Cardiac fibroblast (primary cell): ENCODE data around the gene SOX4.

Experiments
- DNase-seq, 2 donors: peaks; one replicate each; pipeline versions ENCODE4 v3.0.0 to v3.0.0-alpha.2; 2010; ENCODE audit warnings: low read depth in 2 of 2
- H3K4me3 ChIP-seq, 2 donors: replicated peaks in 1 of 2; 1 replicate in 1 of 2; 2 replicates in 1 of 2; pipeline ENCODE4 v1.5.1; 2011; ENCODE audit warnings: low read depth in 2 of 2, low read length in 2 of 2, mild to moderate bottlenecking in 2 of 2, moderate library complexity in 1 of 2
- TF ChIP-seq, protein P1 (sequence below): IDR thresholded peaks from one replicate; pipeline ENCODE4 v1.5.1; 2011; ENCODE audit warnings: low read depth, mild to moderate bottlenecking, low read length, inconsistent platforms

The SOX4 gene

DNA sequence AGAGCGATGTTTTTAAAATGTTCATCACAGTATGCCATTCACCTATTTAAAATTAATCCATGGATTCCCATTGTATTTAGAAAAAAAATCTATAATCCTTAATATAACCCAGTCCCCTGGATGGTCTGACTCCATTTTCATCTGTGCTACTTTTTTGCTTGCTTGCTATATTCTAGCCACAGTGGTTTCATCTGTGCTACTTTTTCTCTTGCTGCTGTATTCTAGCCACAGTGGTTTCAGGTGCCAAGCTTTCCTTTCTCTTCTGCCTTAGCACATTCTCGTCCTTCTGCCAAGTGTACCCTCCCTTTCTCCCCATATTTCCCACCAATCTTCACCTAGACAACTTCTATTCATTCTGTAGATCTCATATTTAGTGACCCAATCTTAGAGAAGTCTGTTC lies 33.3 kb upstream of the SOX4 start:
- H3K4me3 ChIP-seq: no peak overlapping the region
- TF ChIP-seq, protein P1, sequence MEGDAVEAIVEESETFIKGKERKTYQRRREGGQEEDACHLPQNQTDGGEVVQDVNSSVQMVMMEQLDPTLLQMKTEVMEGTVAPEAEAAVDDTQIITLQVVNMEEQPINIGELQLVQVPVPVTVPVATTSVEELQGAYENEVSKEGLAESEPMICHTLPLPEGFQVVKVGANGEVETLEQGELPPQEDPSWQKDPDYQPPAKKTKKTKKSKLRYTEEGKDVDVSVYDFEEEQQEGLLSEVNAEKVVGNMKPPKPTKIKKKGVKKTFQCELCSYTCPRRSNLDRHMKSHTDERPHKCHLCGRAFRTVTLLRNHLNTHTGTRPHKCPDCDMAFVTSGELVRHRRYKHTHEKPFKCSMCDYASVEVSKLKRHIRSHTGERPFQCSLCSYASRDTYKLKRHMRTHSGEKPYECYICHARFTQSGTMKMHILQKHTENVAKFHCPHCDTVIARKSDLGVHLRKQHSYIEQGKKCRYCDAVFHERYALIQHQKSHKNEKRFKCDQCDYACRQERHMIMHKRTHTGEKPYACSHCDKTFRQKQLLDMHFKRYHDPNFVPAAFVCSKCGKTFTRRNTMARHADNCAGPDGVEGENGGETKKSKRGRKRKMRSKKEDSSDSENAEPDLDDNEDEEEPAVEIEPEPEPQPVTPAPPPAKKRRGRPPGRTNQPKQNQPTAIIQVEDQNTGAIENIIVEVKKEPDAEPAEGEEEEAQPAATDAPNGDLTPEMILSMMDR: no peak
- no peak for DNase-seq

DNA sequence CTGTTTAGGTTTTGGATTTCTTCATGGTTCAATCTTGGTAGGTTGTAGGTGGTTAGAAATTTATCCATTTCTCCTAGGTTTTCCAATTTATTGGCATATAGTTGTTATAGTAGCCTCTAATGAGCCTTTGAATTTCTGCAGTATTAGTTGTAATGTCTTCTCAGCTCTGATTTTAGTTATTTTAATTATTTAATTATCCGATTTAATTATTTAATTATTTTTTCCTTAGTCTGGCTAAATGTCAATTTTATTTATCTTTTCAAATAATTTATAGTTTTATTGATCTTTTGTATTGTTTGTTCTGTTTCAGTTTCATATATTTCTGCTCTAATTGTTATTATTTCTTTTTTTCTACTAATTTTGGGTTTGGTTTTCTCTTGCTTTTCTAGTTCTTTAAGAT lies 28.1 kb upstream of the SOX4 start:
- H3K4me3 ChIP-seq: no peak overlapping the region
- TF ChIP-seq, protein P1: no peak
- no peak for DNase-seq

GRCh38 chr6:21578523-21578922 lies 15.0 kb upstream of the SOX4 start:
- H3K4me3 ChIP-seq: no peak overlapping the region
- DNase-seq: no peak
- TF ChIP-seq, protein P1: no peak

- no peak overlapping the region for H3K4me3 ChIP-seq
- TF ChIP-seq, protein P1: no peak
- DNase-seq: peak in 1 of 2 donors; percentile 51
Observed at GRCh38 chr6:21582651-21583050, 10.9 kb upstream of the SOX4 start.

DNA sequence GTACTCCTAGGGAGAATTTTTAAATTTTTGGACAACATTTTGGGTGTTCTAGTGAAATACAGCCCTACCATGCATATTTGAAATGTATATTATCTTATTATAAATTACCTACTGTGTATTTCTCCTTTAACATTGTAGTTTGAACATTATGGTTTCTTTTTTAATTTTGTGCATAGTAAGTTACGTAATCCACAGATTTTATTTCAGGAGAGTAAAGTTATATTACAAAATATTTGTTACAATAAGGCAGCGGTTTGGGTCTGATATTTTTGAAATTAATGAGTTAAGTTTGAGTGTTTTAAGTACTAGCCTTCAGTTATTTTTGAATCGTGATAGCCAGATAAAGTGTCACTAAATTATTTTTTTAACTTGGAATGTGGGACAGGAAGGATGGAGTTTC lies 7.3 kb upstream of the SOX4 start:
- DNase-seq: no peak
- H3K4me3 ChIP-seq: no peak overlapping the region
- TF ChIP-seq, protein P1: no peak

- H3K4me3 ChIP-seq: peak overlapping the region; percentile 67 to 72
- TF ChIP-seq, protein P1: no peak
- DNase-seq: no peak
Observed at GRCh38 chr6:21586740-21587178, 6.8 kb upstream of the SOX4 start.
